Erythroblast (primary cell): ENCODE results near the gene PCDHAC1.

Experiments
- DNase-seq, 2 experiments: peaks; one replicate each; lab custom pipeline; 2025; lab: John Stamatoyannopoulos, UW
- GATA1 ChIP-seq: IDR thresholded peaks from 2 replicates; pipeline ENCODE4 v1.6.1; 2011; ENCODE audit warnings: low read depth, mild to moderate bottlenecking, control low read depth, low read length, moderate library complexity
- POLR2A ChIP-seq: IDR thresholded peaks from 2 replicates; pipeline ENCODE4 v1.6.1; 2011; ENCODE audit warnings: mild to moderate bottlenecking, low read length

Gene PCDHAC1

GRCh38 chr5:140946578-140946977, 20.5 kb downstream of the PCDHAC1 start:
- TF ChIP-seq GATA1 = no peak
- no peak for TF ChIP-seq POLR2A
- DNase-seq = no peak

GRCh38 chr5:140951636-140952035, 25.5 kb downstream of the PCDHAC1 start:
- no peak for DNase-seq
- no peak for TF ChIP-seq POLR2A

- TF ChIP-seq POLR2A = no peak
- no peak for TF ChIP-seq GATA1
- no peak for DNase-seq
Measured at GRCh38 chr5:140953234-140953633, 27.1 kb downstream of the PCDHAC1 start.

- TF ChIP-seq POLR2A (no peak), GATA1 (no peak)
Measured at GRCh38 chr5:140962190-140962589, 36.1 kb downstream of the PCDHAC1 start.

GRCh38 chr5:140964356-140964755, 38.3 kb downstream of the PCDHAC1 start:
- DNase-seq = no peak
- TF ChIP-seq GATA1 (no peak), POLR2A (no peak)

More at GRCh38 chr5:140962190-140962589, 36.1 kb downstream of the PCDHAC1 start:
- no peak for DNase-seq

GRCh38 chr5:140965905-140966292, 39.8 kb downstream of the PCDHAC1 start:
- TF ChIP-seq POLR2A (no peak), GATA1 (no peak)
- DNase-seq = no peak

GRCh38 chr5:140966293-140967225, 40.5 kb downstream of the PCDHAC1 start, which contains the start of gene PCDHAC2:
PCDHAC2 (plus strand) TSS chr5:140966476; CDS start chr5:140966767, 291 bp downstream.
- TF ChIP-seq GATA1 (no peak), POLR2A (no peak)
- no peak for DNase-seq

- TF ChIP-seq POLR2A = no peak
- no peak for TF ChIP-seq GATA1
- no peak for DNase-seq
Measured at GRCh38 chr5:140967226-140967893, 41.3 kb downstream of the PCDHAC1 start.

GRCh38 chr5:140969880-140970279, 43.8 kb downstream of the PCDHAC1 start:
- TF ChIP-seq POLR2A (no peak), GATA1 (no peak)
- DNase-seq = no peak

GRCh38 chr5:140973550-140973949, 47.5 kb downstream of the PCDHAC1 start:
- no peak for DNase-seq
- TF ChIP-seq POLR2A (no peak), GATA1 (no peak)

GRCh38 chr5:140977003-140977402, 50.9 kb downstream of the PCDHAC1 start:
- TF ChIP-seq GATA1 (no peak), POLR2A (no peak)
- DNase-seq = no peak

GRCh38 chr5:140978260-140978659, 52.2 kb downstream of the PCDHAC1 start:
- TF ChIP-seq POLR2A (no peak), GATA1 (no peak)
- no peak for DNase-seq

GRCh38 chr5:140978983-140979382, 52.9 kb downstream of the PCDHAC1 start:
- no peak for DNase-seq
- TF ChIP-seq GATA1 = no peak
- no peak for TF ChIP-seq POLR2A
